Measurements from ENCODE around the gene BTC. TPM values are rescaled to one million over a fixed set of nuclear protein-coding genes. Genes with fewer than 3 reads are reported as not detected.
"Not testable (repeated sequence)": the region's sequence is repeated elsewhere in the genome, so short reads cannot be mapped to it uniquely, and the experiment has no call there.

The BTC gene
- polyA plus RNA-seq, 3 donors from 2014 or later = not detected

DNA sequence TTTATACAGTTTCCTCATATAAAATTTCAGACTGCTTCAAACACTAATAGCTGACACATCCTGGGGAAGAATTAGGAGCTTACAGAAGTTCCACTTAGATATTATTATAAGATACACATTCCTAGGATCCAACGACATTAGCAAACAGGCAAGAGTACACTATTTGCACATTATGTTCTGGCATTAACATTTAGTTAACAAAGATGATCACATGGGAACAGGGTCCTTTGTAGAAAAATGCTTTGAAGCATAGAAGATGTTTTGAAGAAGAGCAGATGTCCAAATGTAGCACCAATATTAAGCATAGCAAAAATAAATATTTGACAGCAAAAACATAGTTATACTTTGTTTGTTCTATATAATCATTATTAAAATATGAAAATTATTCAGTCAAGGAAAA lies 52.1 kb downstream of the BTC start:
- Mint-ChIP-seq H3K9me3 (peaks cover 0 to 4% (median 0%) of the 10 kb centered on the region in 6 donors), H3K36me3 (no peaks in the 10 kb centered on the region), H3K4me1 (no peaks in the 10 kb centered on the region), H3K4me3 (no peak overlapping the region), H3K27ac (no peak overlapping the region), H3K27me3 (ENCODE audit: low read depth in 3 of 3) (no peaks in the 10 kb centered on the region)
- DNase-seq = no peak

DNA sequence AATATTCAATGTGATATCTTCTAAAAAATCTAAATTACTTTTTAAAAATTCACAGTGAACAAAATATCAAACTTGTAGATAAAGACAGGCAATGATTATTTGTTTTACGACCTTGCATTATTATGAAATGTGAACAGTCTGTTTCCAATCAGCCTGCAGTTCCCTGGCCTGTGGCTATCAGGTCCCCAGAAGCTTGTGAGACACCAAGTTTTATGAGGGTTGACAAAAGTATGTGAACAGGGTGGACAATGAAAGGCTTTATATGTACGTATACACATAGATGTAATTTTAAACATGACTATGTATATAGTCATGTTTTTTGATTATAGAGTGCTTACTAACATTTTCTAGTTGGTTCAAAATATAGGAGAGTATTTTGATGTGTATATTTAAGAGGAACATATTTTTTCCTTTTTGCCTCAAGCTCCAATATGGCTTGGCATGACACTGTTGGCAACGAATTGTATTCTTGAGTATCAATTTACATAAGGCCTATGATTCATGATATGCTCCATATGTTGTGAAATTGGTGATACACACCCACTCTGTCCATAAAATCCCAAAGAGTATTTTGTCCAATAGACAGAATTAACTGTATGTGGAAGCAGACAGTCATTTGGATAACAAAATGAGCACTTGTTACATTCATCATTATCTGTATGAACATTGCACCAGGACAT lies 55.7 kb downstream of the BTC start:
- Mint-ChIP-seq H3K27ac (no peak overlapping the region), H3K4me1 (no peaks in the 10 kb centered on the region), H3K36me3 (no peaks in the 10 kb centered on the region), H3K9me3 (peaks cover 0 to 4% (median 0%) of the 10 kb centered on the region in 6 donors), H3K27me3 (ENCODE audit: low read depth in 3 of 3) (no peaks in the 10 kb centered on the region), H3K4me3 (no peak overlapping the region)
- DNase-seq = no peak

DNA sequence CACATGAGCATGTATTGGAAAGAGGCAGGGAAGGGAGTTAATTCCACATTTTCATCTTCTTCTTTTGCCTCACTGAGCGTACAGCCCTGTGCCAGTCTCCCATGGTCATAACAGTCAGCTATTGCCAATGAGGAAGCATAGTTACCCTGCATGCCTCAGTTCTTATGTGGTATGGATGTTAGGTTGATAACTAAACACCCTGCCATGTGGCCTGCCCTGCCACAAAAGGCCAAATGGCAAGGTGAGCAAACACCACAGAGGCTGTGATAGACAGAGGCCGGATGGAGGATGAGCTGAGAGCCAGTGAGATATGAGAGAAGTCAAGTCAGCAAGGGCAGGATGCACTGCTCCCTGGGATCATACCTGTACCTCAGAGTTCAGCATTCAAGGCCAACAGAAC lies 59.3 kb downstream of the BTC start:
- no peak for DNase-seq
- H3K4me1 Mint-ChIP-seq = no peaks in the 10 kb centered on the region
- H3K9me3 Mint-ChIP-seq = no peaks in the 10 kb centered on the region
- H3K27me3 Mint-ChIP-seq (ENCODE audit: low read depth in 3 of 3) = peaks cover 0 to 2% (median 1%) of the 10 kb centered on the region in 3 donors
- H3K36me3 Mint-ChIP-seq = no peaks in the 10 kb centered on the region
- H3K4me3 Mint-ChIP-seq = no peak overlapping the region
- no peak overlapping the region for H3K27ac Mint-ChIP-seq

DNA sequence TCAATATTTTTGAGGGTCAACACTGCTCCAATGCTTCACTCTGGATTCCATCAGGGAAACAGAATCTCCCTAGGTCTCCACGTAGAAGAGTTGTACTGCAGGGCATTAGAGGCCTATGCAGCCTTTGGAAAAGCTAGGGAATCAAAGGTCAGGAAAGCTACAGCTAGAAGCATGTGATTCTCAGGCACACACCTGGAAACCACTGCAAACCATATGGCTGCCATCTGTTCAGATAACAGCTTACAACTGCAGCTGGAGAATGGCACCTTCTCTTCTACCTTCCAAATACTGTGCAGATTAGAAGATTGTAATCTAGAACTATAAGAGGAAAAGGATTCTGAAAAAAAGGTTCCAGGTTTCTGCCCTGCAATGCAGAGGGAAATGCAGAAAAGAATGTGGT lies 60.6 kb downstream of the BTC start:
- Mint-ChIP-seq H3K4me1 (no peaks in the 10 kb centered on the region), H3K27me3 (ENCODE audit: low read depth in 3 of 3) (peaks cover 0 to 2% (median 1%) of the 10 kb centered on the region in 3 donors), H3K9me3 (no peaks in the 10 kb centered on the region), H3K36me3 (no peaks in the 10 kb centered on the region), H3K4me3 (no peak overlapping the region), H3K27ac (no peak overlapping the region)
- DNase-seq = no peak

DNA sequence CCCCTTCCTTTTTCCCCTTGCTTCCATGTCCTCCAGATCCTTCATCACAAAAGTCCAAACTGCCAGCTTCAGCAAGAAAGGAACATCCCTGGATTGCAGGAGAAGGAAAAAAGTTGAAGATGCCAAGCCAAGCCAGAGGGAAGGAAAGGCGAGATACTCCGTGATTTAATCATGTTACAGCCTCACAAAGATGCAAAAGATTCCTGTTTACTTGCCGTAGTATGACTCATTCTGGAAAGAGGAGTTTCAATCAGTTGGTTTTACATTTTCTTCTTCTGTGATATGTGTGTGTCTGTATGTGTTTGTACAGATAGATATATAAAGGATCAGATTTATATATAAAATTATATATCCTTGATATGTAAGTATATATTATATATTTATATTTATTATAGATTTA lies 69.3 kb downstream of the BTC start:
- Mint-ChIP-seq H3K27me3 (ENCODE audit: low read depth in 3 of 3) (no peaks in the 10 kb centered on the region), H3K4me3 (no peak overlapping the region), H3K4me1 (no peaks in the 10 kb centered on the region), H3K9me3 (peaks cover 1 to 8% (median 5%) of the 10 kb centered on the region in 6 donors), H3K27ac (no peak overlapping the region), H3K36me3 (no peaks in the 10 kb centered on the region)
- DNase-seq = no peak

DNA sequence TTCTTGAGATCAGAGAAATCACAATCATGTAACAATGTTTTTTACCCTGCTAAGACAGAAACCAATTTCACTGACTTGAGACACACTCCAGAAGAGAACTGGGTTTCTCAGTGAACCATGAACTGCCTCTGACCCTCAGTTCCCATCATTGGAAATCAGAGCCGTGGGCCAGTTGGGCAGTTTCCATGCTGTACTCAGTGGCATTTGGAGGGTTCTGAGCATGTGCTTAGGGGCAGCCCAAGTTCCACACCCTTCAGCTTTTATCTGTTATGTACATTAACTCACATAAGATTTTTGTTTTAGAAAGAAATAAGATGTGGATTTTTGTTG lies 77.9 kb downstream of the BTC start:
- Mint-ChIP-seq H3K4me1 (no peaks in the 10 kb centered on the region), H3K27me3 (ENCODE audit: low read depth in 3 of 3) (no peaks in the 10 kb centered on the region), H3K27ac (no peak overlapping the region), H3K4me3 (no peak overlapping the region), H3K36me3 (no peaks in the 10 kb centered on the region), H3K9me3 (peaks cover 0 to 13% (median 5%) of the 10 kb centered on the region in 6 donors)
- no peak for DNase-seq

DNA sequence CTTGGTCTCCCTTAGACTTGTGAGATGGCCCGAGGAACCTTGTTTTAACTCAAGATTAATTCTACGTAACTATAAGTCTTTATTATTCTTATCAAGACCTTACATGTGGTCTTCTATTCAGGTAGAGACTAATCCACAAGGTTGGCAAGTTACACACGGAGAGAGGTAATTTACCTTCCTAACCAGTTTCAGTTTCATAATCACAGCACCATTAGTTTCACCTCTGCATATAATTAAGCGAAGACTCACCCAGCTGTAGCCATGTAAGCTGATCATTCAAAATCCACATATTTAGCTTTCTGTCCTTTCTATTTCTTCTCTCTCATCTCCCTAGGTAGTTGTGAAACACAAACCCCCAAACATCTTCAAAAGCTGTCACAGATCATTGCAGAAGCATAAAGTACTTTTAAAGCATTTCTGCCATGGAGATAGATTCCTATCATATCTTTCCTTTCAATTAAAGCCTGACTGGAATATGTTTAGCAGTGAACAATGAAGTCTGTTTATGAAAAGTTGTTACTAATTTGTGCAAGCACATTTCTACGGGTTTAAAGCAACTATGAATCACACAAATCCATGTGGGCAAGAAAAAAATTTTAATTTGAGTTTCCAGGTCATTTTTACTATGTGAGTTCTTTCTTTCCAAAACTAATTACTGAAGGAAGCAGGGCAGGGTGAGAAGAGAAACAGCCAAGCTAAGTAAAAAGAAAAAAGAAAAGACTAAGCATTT lies 78.5 kb downstream of the BTC start:
- H3K36me3 Mint-ChIP-seq = no peaks in the 10 kb centered on the region
- DNase-seq = no peak
- H3K27me3 Mint-ChIP-seq (ENCODE audit: low read depth in 3 of 3) = no peaks in the 10 kb centered on the region
- no peak overlapping the region for H3K4me3 Mint-ChIP-seq
- no peaks in the 10 kb centered on the region for H3K4me1 Mint-ChIP-seq
- peaks cover 0 to 16% (median 6%) of the 10 kb centered on the region in 6 donors for H3K9me3 Mint-ChIP-seq
- no peak overlapping the region for H3K27ac Mint-ChIP-seq

DNA sequence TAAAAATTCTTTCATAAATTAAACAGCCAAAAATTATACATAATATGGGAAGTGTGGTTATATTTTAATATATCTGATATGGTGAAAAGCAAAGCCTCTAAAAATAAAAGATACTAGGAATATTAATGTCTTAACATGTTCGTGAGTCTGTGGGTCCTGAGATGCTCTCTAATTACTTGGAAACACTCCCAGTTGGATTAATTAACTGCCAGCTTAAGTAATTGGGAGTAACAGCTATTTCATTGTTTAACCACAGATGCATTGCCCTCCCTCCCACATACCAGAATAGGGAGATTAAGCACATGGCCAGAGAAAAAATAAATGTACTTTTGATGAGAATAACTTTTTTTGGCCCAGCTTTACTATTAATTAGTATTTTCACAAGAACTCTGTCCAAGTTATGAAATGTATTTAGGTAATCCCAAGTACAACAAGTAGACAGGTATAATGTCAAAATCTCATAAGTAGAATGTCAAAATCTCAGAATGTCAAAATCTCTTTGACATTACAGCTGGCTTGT lies 79.7 kb downstream of the BTC start:
- Mint-ChIP-seq H3K36me3 (no peaks in the 10 kb centered on the region), H3K4me3 (no peak overlapping the region), H3K9me3 (peaks cover 0 to 19% (median 7%) of the 10 kb centered on the region in 6 donors), H3K4me1 (no peaks in the 10 kb centered on the region), H3K27me3 (ENCODE audit: low read depth in 3 of 3) (no peaks in the 10 kb centered on the region), H3K27ac (no peak overlapping the region)
- DNase-seq = no peak

DNA sequence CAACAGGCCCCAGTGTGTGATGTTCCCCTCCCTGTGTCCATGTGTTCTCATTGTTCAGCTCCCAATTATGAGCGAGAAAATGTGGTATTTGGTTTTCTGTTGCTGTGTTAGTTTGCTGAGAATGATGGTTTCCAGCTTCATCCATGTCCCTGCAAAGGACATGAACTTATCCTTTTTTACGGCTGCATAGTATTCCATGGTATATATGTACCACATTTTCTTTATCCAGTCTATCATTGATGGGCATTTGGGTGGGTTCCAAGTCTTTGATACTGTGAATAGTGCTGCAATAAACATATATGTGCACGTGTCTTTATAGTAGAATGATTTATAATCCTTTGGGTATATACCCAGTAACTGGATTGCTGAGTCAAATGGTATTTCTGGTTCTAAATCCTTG lies 86.2 kb downstream of the BTC start:
- peaks cover 0 to 13% (median 8%) of the 10 kb centered on the region in 6 donors for H3K9me3 Mint-ChIP-seq
- not testable (repeated sequence) for H3K4me1 Mint-ChIP-seq

More for the DNA sequence above, 86.2 kb downstream of the BTC start:
- H3K27ac Mint-ChIP-seq; DNase-seq; H3K36me3 Mint-ChIP-seq; H3K27me3 Mint-ChIP-seq (ENCODE audit: low read depth in 3 of 3); H3K4me3 Mint-ChIP-seq: not testable (repeated sequence)

Other genes with a start within 250 kb of the BTC start
- gene PARM1, start 138.6 kb upstream of the BTC start, polyA plus RNA-seq = under 1 TPM in 1 of 3 donors, not detected in 2; 0.17 TPM

Measured in immature natural killer cell (primary cell).